GM13977 (cell line): ENCODE results near the gene RNF5.
A peak's percentile ranks its signal among the peaks of the same experiment; 100 is the strongest.

Experiments used
- DNase-seq: peaks from one replicate; pipeline ENCODE4 v3.0.0; 2012; ENCODE audit warnings: low spot score
- CTCF ChIP-seq: IDR thresholded peaks from 2 replicates; pipeline ENCODE4 v1.5.1; 2012; ENCODE audit warnings: mild to moderate bottlenecking, control low read depth; ENCODE audit not compliant: insufficient read depth; ENCODE audit errors: extremely low read depth, missing control alignments
- in situ Hi-C: fragments of 300-500 bp; cut with MboI; formaldehyde crosslinking; loops from one replicate; pipeline ENCODE4 v1.12.0; 2022; ENCODE audit warnings: low sequenced_read_pairs, low pct_unique_long_range_greater_than_20kb, mixed read lengths, inconsistent platforms; ENCODE audit not compliant: unreplicated experiment

Gene RNF5

GRCh38 chr6:32152769-32153563 lies 25.2 kb upstream of the RNF5 start:
- DNase-seq: no peak
- no peak for TF ChIP-seq CTCF
- in situ Hi-C loops: no loop called here

- no peak for TF ChIP-seq CTCF
- in situ Hi-C loops: no loop called here
- DNase-seq: peak; percentile 66
These were observed 24.4 kb upstream of the RNF5 start, which contains the start of gene PPT2 for GRCh38 chr6:32153564-32154513. TSS of gene PPT2 (plus strand) at chr6:32154141. CDS start at chr6:32154595, 454 bp downstream.

DNA sequence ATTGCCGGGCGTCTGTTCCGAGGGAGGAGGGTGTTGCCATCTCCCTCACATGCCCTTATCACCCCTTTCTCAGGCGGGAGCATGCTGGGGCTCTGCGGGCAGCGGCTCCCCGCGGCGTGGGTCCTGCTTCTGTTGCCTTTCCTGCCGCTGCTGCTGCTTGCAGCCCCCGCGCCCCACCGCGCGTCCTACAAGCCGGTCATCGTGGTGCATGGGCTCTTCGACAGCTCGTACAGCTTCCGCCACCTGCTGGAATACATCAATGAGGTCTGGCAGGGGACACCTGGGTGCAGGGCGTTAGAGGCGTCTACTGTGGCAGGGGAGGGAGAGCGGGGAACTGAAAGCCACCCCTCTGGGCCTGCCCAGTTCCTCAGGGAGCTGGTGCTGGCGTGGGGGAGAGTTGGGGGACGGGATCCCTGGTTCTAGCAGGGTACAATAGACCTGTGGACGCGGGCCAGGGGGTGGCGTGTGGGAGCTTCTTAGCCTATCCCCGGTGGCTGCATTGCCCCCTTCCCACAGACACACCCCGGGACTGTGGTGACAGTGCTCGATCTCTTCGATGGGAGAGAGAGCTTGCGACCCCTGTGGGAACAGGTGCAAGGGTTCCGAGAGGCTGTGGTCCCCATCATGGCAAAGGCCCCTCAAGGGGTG lies 23.6 kb upstream of the RNF5 start:
- in situ Hi-C loops: no loop called here
- DNase-seq: peak; percentile 88
- peak; percentile 68 for TF ChIP-seq CTCF

DNA sequence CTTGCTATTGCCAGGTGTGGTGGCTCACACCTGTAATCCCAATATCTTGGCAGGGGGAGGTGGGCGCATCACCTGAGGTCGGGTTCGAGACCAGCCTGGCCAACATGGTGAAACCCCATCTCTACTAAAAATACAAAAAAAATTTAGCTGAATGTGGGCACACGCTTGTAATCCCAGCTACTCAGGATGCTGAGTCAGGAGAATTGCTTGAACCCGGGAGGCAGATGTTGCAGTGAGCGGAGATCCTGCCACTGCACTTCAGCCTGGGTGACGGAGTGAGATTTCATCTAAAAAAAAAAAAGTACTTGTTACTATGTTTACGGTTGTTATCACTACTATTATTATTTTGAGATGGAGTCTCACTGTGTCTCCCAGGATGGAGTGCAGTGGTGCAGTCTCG lies 21.3 kb upstream of the RNF5 start:
- in situ Hi-C loops: no loop called here
- DNase-seq: no peak
- no peak for TF ChIP-seq CTCF

DNA sequence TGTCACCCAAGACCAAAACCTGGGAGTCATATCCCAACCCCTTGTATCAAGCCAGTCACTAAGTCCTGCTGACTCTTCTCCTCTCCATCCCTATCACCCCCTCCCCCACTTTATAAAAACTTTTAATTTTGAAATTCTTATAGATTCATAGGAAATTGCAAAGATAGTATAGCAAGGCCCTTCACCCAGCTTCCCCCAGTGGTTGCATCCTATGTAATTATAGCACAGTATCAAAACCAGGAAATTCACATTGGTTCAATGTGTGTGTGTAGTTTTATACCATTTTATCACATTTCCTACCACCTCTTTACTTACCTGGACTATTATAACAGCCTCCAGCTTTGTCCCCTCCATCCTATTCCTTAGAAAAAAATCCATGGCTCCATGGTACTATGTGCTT lies 20.2 kb upstream of the RNF5 start:
- no peak for DNase-seq
- no peak for TF ChIP-seq CTCF
- in situ Hi-C loops: no loop called here

- TF ChIP-seq CTCF: no peak
- DNase-seq: no peak
- in situ Hi-C loops: no loop called here
These were observed 14.5 kb upstream of the RNF5 start for GRCh38 chr6:32163559-32164258.
